ENCODE data around the gene MAP3K2. TPM values are rescaled to one million over a fixed set of nuclear protein-coding genes. Genes with fewer than 3 reads are reported as not detected.
A peak's percentile ranks its signal among the peaks of the same experiment; 100 is the strongest.

The MAP3K2 gene
- total RNA-seq, 4 donors from 2014 or later = 29.4 to 37.4 (median 31.3) TPM

- TF ChIP-seq CTCF (IDR thresholded peaks at IDR 0.05) (no peak), POLR2A (IDR thresholded peaks at IDR 0.05) (no peak)
- intact Hi-C loops (cut with DNase I) = no loop called here
Observed at GRCh38 chr2:127377262-127377661, 10.5 kb downstream of the MAP3K2 start.

GRCh38 chr2:127376257-127376656 is 11.5 kb downstream of the MAP3K2 start:
- Histone ChIP-seq H3K4me3 (no peak overlapping the region), H3K27ac (no peak overlapping the region), H3K9me3 (peaks cover 0 to 15% (median 9%) of the 10 kb centered on the region in 3 donors), H3K36me3 (peaks cover 0 to 8% (median 0%) of the 10 kb centered on the region in 3 donors), H3K27me3 (no peaks in the 10 kb centered on the region), H3K4me1 (peaks cover 0 to 22% (median 0%) of the 10 kb centered on the region in 3 donors)
- DNase-seq = no peak
- no peak for TF ChIP-seq CTCF (IDR thresholded peaks at IDR 0.05)
- TF ChIP-seq POLR2A (IDR thresholded peaks at IDR 0.05) = no peak
- intact Hi-C loops (cut with DNase I) = no loop called here
- WGBS, 2 donors = 91 to 100% methylated on average over 1 to 6 of the region's 8 CpGs

More at GRCh38 chr2:127377262-127377661, 10.5 kb downstream of the MAP3K2 start:
- Histone ChIP-seq H3K9me3 (peaks cover 0 to 15% (median 9%) of the 10 kb centered on the region in 3 donors), H3K4me3 (no peak overlapping the region), H3K4me1 (peaks cover 0 to 28% (median 0%) of the 10 kb centered on the region in 3 donors), H3K36me3 (peaks cover 0 to 8% (median 0%) of the 10 kb centered on the region in 3 donors), H3K27ac (no peak overlapping the region), H3K27me3 (no peaks in the 10 kb centered on the region)
- no peak for DNase-seq
- WGBS, 2 donors = 74 to 83% methylated on average over 1 of the region's 1 CpG

- no peak for DNase-seq
- peaks cover 0 to 8% (median 0%) of the 10 kb centered on the region in 3 donors for H3K4me1 ChIP-seq
- intact Hi-C loops (cut with DNase I) = no loop called here
- no peak overlapping the region for H3K27ac ChIP-seq
- H3K27me3 ChIP-seq = no peaks in the 10 kb centered on the region
- H3K9me3 ChIP-seq = peaks cover 0 to 22% (median 9%) of the 10 kb centered on the region in 3 donors
- peaks cover 0 to 8% (median 0%) of the 10 kb centered on the region in 3 donors for H3K36me3 ChIP-seq
- TF ChIP-seq POLR2A (IDR thresholded peaks at IDR 0.05) (no peak), CTCF (IDR thresholded peaks at IDR 0.05) (no peak)
- 84 to 93% methylated on average over 5 of the region's 5 CpGs for WGBS, 2 donors
- H3K4me3 ChIP-seq = no peak overlapping the region
Observed at GRCh38 chr2:127373362-127374083, 14.3 kb downstream of the MAP3K2 start.

GRCh38 chr2:127371037-127371436 is 16.7 kb downstream of the MAP3K2 start:
- no peak for DNase-seq
- peaks cover 0 to 9% (median 0%) of the 10 kb centered on the region in 3 donors for H3K4me1 ChIP-seq
- H3K27ac ChIP-seq = no peak overlapping the region
- H3K36me3 ChIP-seq = peaks cover 0 to under 1% (median 0%) of the 10 kb centered on the region in 3 donors
- no peak overlapping the region for H3K4me3 ChIP-seq
- H3K27me3 ChIP-seq = no peaks in the 10 kb centered on the region
- H3K9me3 ChIP-seq = peaks cover 0 to 22% (median 9%) of the 10 kb centered on the region in 3 donors
- peak in 1 of 6 experiments; percentile 11 for TF ChIP-seq CTCF (IDR thresholded peaks at IDR 0.05)
- no peak for TF ChIP-seq POLR2A (IDR thresholded peaks at IDR 0.05)
- intact Hi-C loops (cut with DNase I) = no loop called here
- WGBS, 2 donors = 87 to 94% methylated on average over 8 to 11 of the region's 11 CpGs

GRCh38 chr2:127370010-127370409 is 17.8 kb downstream of the MAP3K2 start:
- intact Hi-C loops (cut with DNase I) = no loop called here
- Histone ChIP-seq H3K27me3 (no peaks in the 10 kb centered on the region), H3K4me3 (no peak overlapping the region), H3K9me3 (peaks cover 0 to 22% (median 9%) of the 10 kb centered on the region in 3 donors), H3K4me1 (peaks cover 0 to 19% (median 3%) of the 10 kb centered on the region in 3 donors), H3K36me3 (no peaks in the 10 kb centered on the region), H3K27ac (no peak overlapping the region)
- no peak for DNase-seq
- WGBS, 2 donors = 81 to 88% methylated on average over 7 to 10 of the region's 10 CpGs
- TF ChIP-seq CTCF (IDR thresholded peaks at IDR 0.05) = no peak
- TF ChIP-seq POLR2A (IDR thresholded peaks at IDR 0.05) = no peak

Data from esophagus squamous epithelium (tissue), 5 donors.